ENCODE results near the gene NAA35.
"Not testable (repeated sequence)": the region's sequence is repeated elsewhere in the genome, so short reads cannot be mapped to it uniquely, and the experiment has no call there.

NAA35 gene

GRCh38 chr9:85940832-85941621 lies at the start of gene NAA35:
NAA35 (plus strand) TSS chr9:85941146; CDS start chr9:85942160, 1,014 bp downstream.
- peak; percentile 97 to 98 for DNase-seq

- peak in 1 of 2 experiments; percentile 17 for DNase-seq
Observed at GRCh38 chr9:85892401-85892800, 48.5 kb upstream of the NAA35 start.

GRCh38 chr9:85895685-85896084 lies 45.3 kb upstream of the NAA35 start:
- no peak for DNase-seq

- peak; percentile 44 to 55 for DNase-seq
Observed at GRCh38 chr9:85897848-85898247, 43.1 kb upstream of the NAA35 start.

- DNase-seq: no peak
Observed at GRCh38 chr9:85898332-85898731, 42.6 kb upstream of the NAA35 start.

- no peak for DNase-seq
Observed at GRCh38 chr9:85899388-85899787, 41.6 kb upstream of the NAA35 start.

- peak; percentile 52 to 63 for DNase-seq
Observed at GRCh38 chr9:85900504-85901201, 40.3 kb upstream of the NAA35 start.

- no peak for DNase-seq
Observed at GRCh38 chr9:85904975-85905374, 36.0 kb upstream of the NAA35 start.

- DNase-seq: no peak
Observed at GRCh38 chr9:85905957-85906356, 35.0 kb upstream of the NAA35 start.

- DNase-seq: no peak
Observed at GRCh38 chr9:85909390-85909789, 31.6 kb upstream of the NAA35 start.

GRCh38 chr9:85914108-85914507 lies 26.8 kb upstream of the NAA35 start:
- DNase-seq: no peak

GRCh38 chr9:85917756-85918155 lies 23.2 kb upstream of the NAA35 start:
- no peak for DNase-seq

GRCh38 chr9:85925493-85925892 lies 15.5 kb upstream of the NAA35 start:
- DNase-seq: no peak

- DNase-seq: no peak
Observed at GRCh38 chr9:85927076-85927475, 13.9 kb upstream of the NAA35 start.

GRCh38 chr9:85931495-85931894 lies 9.5 kb upstream of the NAA35 start:
- no peak for DNase-seq

GRCh38 chr9:85935950-85936349 lies 5.0 kb upstream of the NAA35 start:
- DNase-seq: not testable (repeated sequence)

- DNase-seq: no peak
Observed at GRCh38 chr9:85940275-85940831, 593 bp upstream of the NAA35 start.

GRCh38 chr9:85941622-85941940 lies 635 bp downstream of the NAA35 start:
- no peak for DNase-seq

- no peak for DNase-seq
Observed at GRCh38 chr9:85941966-85942912, 1.3 kb downstream of the NAA35 start.

GRCh38 chr9:85942913-85943709 lies 2.2 kb downstream of the NAA35 start:
- no peak for DNase-seq

GRCh38 chr9:85943757-85944430 lies 2.9 kb downstream of the NAA35 start:
- no peak for DNase-seq

GRCh38 chr9:85944672-85945071 lies 3.7 kb downstream of the NAA35 start:
- DNase-seq: no peak
